Measurements from ENCODE around the gene RNASEL. TPM values are rescaled to one million over a fixed set of nuclear protein-coding genes. Genes with fewer than 3 reads are reported as not detected.

Gene RNASEL
- total RNA-seq, 1 donor from 2014 or later, result 6.2 TPM

DNA sequence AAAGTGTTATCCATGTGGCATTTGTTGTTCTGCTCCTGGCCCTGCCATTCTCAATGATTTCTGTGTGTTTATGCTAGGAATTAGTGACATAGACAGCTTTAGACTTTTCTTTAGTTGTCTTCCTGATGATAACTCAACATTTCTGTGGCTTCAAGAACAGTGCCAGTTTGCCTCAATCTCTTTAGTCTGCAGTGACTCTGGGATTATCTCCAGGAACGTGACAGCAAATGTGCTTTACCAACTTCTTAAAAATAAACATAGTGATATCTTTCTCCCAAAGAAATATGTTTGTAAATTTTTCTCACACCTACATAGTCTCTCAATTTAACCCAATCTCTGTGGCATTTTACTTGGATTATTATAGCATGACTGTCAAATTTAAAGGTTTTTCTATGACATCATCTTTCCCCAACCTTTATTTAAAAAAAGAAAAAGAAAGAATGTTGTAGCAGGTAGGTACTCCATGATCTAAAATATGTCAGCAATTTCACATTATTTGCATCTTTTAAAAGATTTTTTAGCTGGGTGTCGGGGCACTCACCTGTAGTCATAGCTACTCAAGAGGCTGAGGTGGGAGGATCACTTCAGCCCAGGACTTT lies 24.6 kb downstream of the RNASEL start:
- Mint-ChIP-seq H3K4me3 (no peak overlapping the region), H3K27me3 (ENCODE audit: insufficient read depth, low read depth) (no peaks in the 10 kb centered on the region), H3K9me3 (no peaks in the 10 kb centered on the region), H3K36me3 (no peaks in the 10 kb centered on the region), H3K4me1 (no peaks in the 10 kb centered on the region), H3K27ac (no peak overlapping the region)
- no peaks in the 10 kb centered on the region for H3K4me1 ChIP-seq
- no peaks in the 10 kb centered on the region for H3K79me2 ChIP-seq (ENCODE audit: low read depth)
- no peaks in the 10 kb centered on the region for H3K9me3 ChIP-seq (ENCODE audit: low read depth)
- no peaks in the 10 kb centered on the region for H4K20me1 ChIP-seq (ENCODE audit: low read depth)
- no peak overlapping the region for H2AFZ ChIP-seq (replicated peaks)
- no peaks in the 10 kb centered on the region for H3F3A ChIP-seq (ENCODE audit: low read depth)
- TF ChIP-seq EZH2 (IDR thresholded peaks at IDR 0.05), result no peak
- TF ChIP-seq, protein P1, sequence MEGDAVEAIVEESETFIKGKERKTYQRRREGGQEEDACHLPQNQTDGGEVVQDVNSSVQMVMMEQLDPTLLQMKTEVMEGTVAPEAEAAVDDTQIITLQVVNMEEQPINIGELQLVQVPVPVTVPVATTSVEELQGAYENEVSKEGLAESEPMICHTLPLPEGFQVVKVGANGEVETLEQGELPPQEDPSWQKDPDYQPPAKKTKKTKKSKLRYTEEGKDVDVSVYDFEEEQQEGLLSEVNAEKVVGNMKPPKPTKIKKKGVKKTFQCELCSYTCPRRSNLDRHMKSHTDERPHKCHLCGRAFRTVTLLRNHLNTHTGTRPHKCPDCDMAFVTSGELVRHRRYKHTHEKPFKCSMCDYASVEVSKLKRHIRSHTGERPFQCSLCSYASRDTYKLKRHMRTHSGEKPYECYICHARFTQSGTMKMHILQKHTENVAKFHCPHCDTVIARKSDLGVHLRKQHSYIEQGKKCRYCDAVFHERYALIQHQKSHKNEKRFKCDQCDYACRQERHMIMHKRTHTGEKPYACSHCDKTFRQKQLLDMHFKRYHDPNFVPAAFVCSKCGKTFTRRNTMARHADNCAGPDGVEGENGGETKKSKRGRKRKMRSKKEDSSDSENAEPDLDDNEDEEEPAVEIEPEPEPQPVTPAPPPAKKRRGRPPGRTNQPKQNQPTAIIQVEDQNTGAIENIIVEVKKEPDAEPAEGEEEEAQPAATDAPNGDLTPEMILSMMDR (IDR thresholded peaks at IDR 0.05), result no peak
- TF ChIP-seq EZH2phosphoT487 (IDR thresholded peaks at IDR 0.05), result no peak
- no peak overlapping the region for H3K4me3 ChIP-seq
- H3K27ac ChIP-seq, result no peak overlapping the region
- no peaks in the 10 kb centered on the region for H3K36me3 ChIP-seq
- H3K27me3 ChIP-seq, result no peaks in the 10 kb centered on the region
- H3K9ac ChIP-seq, result no peak overlapping the region
- H3K4me2 ChIP-seq, result no peak overlapping the region
- DNase-seq (ENCODE audit: low spot score), result no peak

GRCh38 chr1:182563095-182563494 lies 26.0 kb downstream of the RNASEL start:
- TF ChIP-seq EZH2 (IDR thresholded peaks at IDR 0.05), result no peak
- TF ChIP-seq EZH2phosphoT487 (IDR thresholded peaks at IDR 0.05), result no peak
- Mint-ChIP-seq H3K27me3 (ENCODE audit: insufficient read depth, low read depth) (no peaks in the 10 kb centered on the region), H3K36me3 (no peaks in the 10 kb centered on the region), H3K9me3 (no peaks in the 10 kb centered on the region), H3K27ac (no peak overlapping the region), H3K4me1 (no peaks in the 10 kb centered on the region), H3K4me3 (no peak overlapping the region)
- no peaks in the 10 kb centered on the region for H3K9me3 ChIP-seq (ENCODE audit: low read depth)
- H2AFZ ChIP-seq (replicated peaks), result no peak overlapping the region
- DNase-seq (ENCODE audit: low spot score), result no peak
- H3K27me3 ChIP-seq, result no peaks in the 10 kb centered on the region
- no peak overlapping the region for H3K4me3 ChIP-seq
- H4K20me1 ChIP-seq (ENCODE audit: low read depth), result no peaks in the 10 kb centered on the region
- H3K36me3 ChIP-seq, result no peaks in the 10 kb centered on the region
- H3F3A ChIP-seq (ENCODE audit: low read depth), result no peaks in the 10 kb centered on the region
- H3K79me2 ChIP-seq (ENCODE audit: low read depth), result no peaks in the 10 kb centered on the region
- no peaks in the 10 kb centered on the region for H3K4me1 ChIP-seq
- no peak overlapping the region for H3K27ac ChIP-seq
- H3K4me2 ChIP-seq, result no peak overlapping the region
- H3K9ac ChIP-seq, result no peak overlapping the region

DNA sequence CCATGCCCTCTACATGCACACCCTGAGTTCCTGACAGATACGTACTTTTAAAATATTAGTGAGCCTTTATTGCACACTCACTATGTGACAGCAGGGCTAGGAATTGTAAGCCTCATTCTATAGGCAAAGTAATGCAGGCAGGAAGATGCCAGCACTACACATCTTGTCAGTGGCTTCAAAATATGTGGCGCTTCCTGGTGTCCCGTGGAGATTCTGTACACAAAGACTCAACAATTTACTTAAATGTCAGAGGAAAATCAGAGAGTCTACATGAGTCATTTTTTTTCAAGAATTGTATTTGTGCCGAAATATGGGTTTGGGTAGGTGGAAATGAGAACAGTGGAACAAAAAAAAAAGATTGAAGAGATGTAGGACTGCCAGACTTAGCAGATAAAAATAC lies 27.6 kb downstream of the RNASEL start:
- no peak overlapping the region for H3K9ac ChIP-seq
- no peak overlapping the region for H3K4me3 ChIP-seq
- H3K9me3 ChIP-seq (ENCODE audit: low read depth), result no peaks in the 10 kb centered on the region
- H4K20me1 ChIP-seq (ENCODE audit: low read depth), result no peaks in the 10 kb centered on the region
- H3K4me1 Mint-ChIP-seq, result no peaks in the 10 kb centered on the region
- no peaks in the 10 kb centered on the region for H3K9me3 Mint-ChIP-seq
- no peak overlapping the region for H3K27ac Mint-ChIP-seq
- no peaks in the 10 kb centered on the region for H3F3A ChIP-seq (ENCODE audit: low read depth)
- H3K27me3 ChIP-seq, result no peaks in the 10 kb centered on the region
- no peak overlapping the region for H3K27ac ChIP-seq
- TF ChIP-seq EZH2 (IDR thresholded peaks at IDR 0.05) (no peak), EZH2phosphoT487 (IDR thresholded peaks at IDR 0.05) (no peak)
- TF ChIP-seq, protein P1 (IDR thresholded peaks at IDR 0.05), result no peak
- no peaks in the 10 kb centered on the region for H3K79me2 ChIP-seq (ENCODE audit: low read depth)
- DNase-seq (ENCODE audit: low spot score), result no peak
- no peak overlapping the region for H3K4me3 Mint-ChIP-seq
- H3K36me3 Mint-ChIP-seq, result no peaks in the 10 kb centered on the region
- no peaks in the 10 kb centered on the region for H3K27me3 Mint-ChIP-seq (ENCODE audit: insufficient read depth, low read depth)
- no peak overlapping the region for H3K4me2 ChIP-seq
- H2AFZ ChIP-seq (replicated peaks), result no peak overlapping the region
- H3K4me1 ChIP-seq, result no peaks in the 10 kb centered on the region
- H3K36me3 ChIP-seq, result no peaks in the 10 kb centered on the region

- Histone ChIP-seq H2AFZ (replicated peaks) (no peak overlapping the region), H4K20me1 (ENCODE audit: low read depth) (no peaks in the 10 kb centered on the region), H3F3A (ENCODE audit: low read depth) (no peaks in the 10 kb centered on the region), H3K4me1 (no peaks in the 10 kb centered on the region), H3K4me3 (no peak overlapping the region), H3K79me2 (ENCODE audit: low read depth) (no peaks in the 10 kb centered on the region), H3K4me2 (no peak overlapping the region), H3K27ac (no peak overlapping the region), H3K27me3 (no peaks in the 10 kb centered on the region), H3K9ac (no peak overlapping the region), H3K9me3 (ENCODE audit: low read depth) (no peaks in the 10 kb centered on the region), H3K36me3 (no peaks in the 10 kb centered on the region)
- H3K27ac Mint-ChIP-seq, result no peak overlapping the region
- H3K4me3 Mint-ChIP-seq, result no peak overlapping the region
- no peaks in the 10 kb centered on the region for H3K36me3 Mint-ChIP-seq
- no peak for TF ChIP-seq EZH2phosphoT487 (IDR thresholded peaks at IDR 0.05)
- no peak for TF ChIP-seq EZH2 (IDR thresholded peaks at IDR 0.05)
- TF ChIP-seq, protein P1 (IDR thresholded peaks at IDR 0.05), result no peak
- no peaks in the 10 kb centered on the region for H3K9me3 Mint-ChIP-seq
- H3K4me1 Mint-ChIP-seq, result no peaks in the 10 kb centered on the region
- no peaks in the 10 kb centered on the region for H3K27me3 Mint-ChIP-seq (ENCODE audit: insufficient read depth, low read depth)
- no peak for DNase-seq (ENCODE audit: low spot score)
Observed at GRCh38 chr1:182560392-182560984, 28.6 kb downstream of the RNASEL start.

Data from neural progenitor cell (in vitro differentiated cells).